Measurements from ENCODE around the gene RAB9A.

RAB9A gene

GRCh38 chrX:13752141-13752540 lies 63.2 kb downstream of the RAB9A start:
- no peak for DNase-seq

- DNase-seq, result no peak
Observed at GRCh38 chrX:13752646-13753045, 63.7 kb downstream of the RAB9A start.

GRCh38 chrX:13754765-13755164 lies 65.8 kb downstream of the RAB9A start:
- DNase-seq, result no peak

GRCh38 chrX:13755254-13755653 lies 66.3 kb downstream of the RAB9A start:
- DNase-seq, result no peak

GRCh38 chrX:13756381-13756780 lies 67.5 kb downstream of the RAB9A start:
- DNase-seq, result no peak

- DNase-seq, result no peak
Observed at GRCh38 chrX:13759152-13759718, 70.3 kb downstream of the RAB9A start.

All from activated CD4-positive, alpha-beta T cell treated with anti-CD3 and anti-CD28 coated beads for 1 hour (primary cell).